ENCODE results near the gene MYO1H. TPM values are rescaled to one million over a fixed set of nuclear protein-coding genes. Genes with fewer than 3 reads are reported as not detected.

The MYO1H gene
- polyA plus RNA-seq, 1 donor: 0.25 TPM

DNA sequence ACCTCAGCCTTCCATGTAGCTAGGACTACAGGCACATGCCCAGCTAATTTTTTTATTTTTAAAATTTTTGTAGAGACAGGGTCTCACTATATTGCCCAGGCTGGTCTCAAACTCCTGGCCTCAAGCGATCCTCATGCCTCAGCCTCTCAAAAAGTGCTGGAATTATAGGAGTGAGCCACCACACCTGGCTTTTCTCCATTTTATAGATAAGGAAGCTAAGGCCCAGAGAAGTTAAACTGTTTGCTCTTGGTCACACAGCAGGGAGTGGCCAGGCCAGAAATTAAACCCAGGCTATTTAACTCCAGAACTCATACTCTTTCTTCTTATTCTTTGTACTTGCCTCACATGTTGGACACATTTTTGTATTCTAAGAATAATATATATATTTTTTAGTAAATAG lies 146.2 kb downstream of the MYO1H start:
- DNase-seq: no peak

DNA sequence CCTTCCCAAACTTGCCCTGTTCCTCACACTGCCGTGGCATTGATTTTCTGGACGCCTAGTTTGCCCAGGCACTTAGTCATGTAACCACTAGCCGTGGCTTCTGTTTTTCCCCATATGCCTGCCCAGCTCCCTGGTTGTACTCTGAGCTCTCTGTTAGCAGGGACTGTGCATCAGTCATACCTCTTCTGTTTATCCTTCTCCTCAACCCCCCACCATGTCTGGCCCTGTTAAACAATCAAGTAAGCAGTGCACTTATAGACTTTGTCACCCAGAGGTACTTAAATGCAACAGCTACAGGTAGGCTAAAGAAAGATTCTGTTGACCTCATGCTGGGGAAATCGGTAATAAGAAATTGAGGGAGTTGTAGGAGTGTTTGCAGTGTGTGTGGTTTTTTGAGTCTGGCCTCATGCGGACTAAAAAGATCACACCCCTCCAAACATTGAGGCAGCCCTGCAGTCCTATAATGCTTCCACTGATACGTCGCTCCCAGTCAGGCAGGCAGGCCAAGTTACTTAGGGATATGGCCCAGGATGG lies 146.7 kb downstream of the MYO1H start:
- no peak for DNase-seq

DNA sequence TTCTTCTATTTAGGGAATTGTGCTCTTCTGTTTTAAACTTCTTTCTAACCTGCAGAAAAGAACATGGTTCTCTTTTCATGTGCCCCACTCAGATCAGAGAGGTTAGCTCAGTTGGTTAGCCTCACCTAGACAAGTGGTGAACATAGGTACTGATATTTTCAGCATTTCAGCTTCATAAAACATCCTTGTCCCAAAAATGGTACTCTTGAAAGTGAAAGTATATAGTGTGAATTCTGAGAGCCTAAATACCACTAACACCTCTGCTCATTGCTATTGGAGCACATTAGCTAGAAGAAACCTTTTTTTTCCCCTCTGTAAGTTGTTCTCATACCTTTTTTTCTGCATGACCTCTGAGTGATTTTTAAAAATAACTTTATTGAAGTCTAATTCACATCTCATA lies 147.3 kb downstream of the MYO1H start:
- no peak for DNase-seq

DNA sequence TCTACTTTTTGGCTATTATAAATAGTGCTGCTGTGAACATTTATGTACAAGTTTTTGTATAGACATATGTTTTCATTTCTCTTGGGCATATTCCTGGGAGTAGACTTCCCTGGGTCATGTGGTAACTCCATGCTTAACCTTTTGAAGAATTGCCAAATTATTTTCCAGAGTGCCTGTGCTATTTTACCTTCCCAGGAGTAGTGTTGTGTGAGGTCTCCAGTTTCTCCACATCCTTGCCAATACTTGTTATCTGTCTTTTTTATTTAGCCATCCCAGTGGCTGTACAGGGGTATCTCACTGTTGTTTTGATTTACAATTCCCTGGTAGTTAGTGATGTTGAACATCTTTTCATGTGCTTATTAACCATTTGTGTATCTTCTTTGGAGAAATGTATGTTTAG lies 148.6 kb downstream of the MYO1H start:
- DNase-seq: no peak

DNA sequence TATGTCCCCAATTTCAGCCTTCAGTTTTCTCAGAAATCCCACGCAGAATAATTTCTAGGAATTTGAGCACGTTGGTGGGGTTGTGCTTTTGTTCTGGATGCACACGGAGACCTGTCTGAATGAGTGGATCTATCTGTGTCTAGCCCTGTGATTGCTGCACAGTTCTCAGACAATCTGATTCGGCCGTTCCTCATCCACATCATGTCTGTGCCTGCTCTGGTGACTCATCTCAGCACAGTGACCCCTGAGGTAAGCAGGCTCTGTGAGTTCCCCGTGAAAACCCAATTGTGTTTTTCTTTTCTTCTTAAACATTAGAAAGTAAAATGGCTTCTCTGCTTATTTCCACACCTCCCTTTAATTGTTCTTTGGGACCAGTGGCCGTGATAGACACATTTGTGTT lies 150.0 kb downstream of the MYO1H start:
- DNase-seq: no peak

Other genes with a start within 250 kb of the MYO1H start
- gene ACACB, start 231.3 kb upstream of the MYO1H start, polyA plus RNA-seq (ENCODE audit: insufficient read length): 13.6 TPM
- 0.12 TPM for gene FOXN4, start 38.6 kb upstream of the MYO1H start, polyA plus RNA-seq (ENCODE audit: insufficient read length)
- 32.6 TPM for gene KCTD10, start 129.4 kb downstream of the MYO1H start, polyA plus RNA-seq (ENCODE audit: insufficient read length)
- gene UBE3B, start 129.7 kb downstream of the MYO1H start, polyA plus RNA-seq (ENCODE audit: insufficient read length): 25.9 TPM
- gene MMAB, start 225.6 kb downstream of the MYO1H start, polyA plus RNA-seq (ENCODE audit: insufficient read length): 25.5 TPM
- 18.3 TPM for gene MVK, start 225.9 kb downstream of the MYO1H start, polyA plus RNA-seq (ENCODE audit: insufficient read length)

Data from hindlimb muscle (tissue), 1 donor.